Measurements from ENCODE around the gene CPXM1.

- TF ChIP-seq CTCF (conservative IDR thresholded peaks at IDR 0.05; ENCODE audit: low read depth, low read length) (no peak), EZH2 (IDR thresholded peaks at IDR 0.05; ENCODE audit: low read length, unreplicated experiment) (no peak)
Measured at GRCh38 chr20:2847802-2848201, 47.4 kb upstream of the CPXM1 start.
